K562 (cell line): ENCODE results near the gene AHCY. TPM values are rescaled to one million over a fixed set of nuclear protein-coding genes. Genes with fewer than 3 reads are reported as not detected.
A peak's percentile ranks its signal among the peaks of the same experiment; 100 is the strongest.

Experiments used
- CEBPG ChIP-seq, 3 experiments: fragments of 200-800 bp in 1 of 3; sonication (Bioruptor generic) in 1 of 3; sonication (generic) in 1 of 3; formaldehyde crosslinking in 1 of 3; IDR thresholded peaks in 2 of 3; conservative IDR thresholded peaks in 1 of 3; 2 replicates each; pipeline versions ENCODE4 v1.6.1 to v1.8.0; 2016 to 2022; ENCODE audit warnings: missing compliant biosample characterization in 2 of 3, missing genetic modification characterization in 2 of 3, mild to moderate bottlenecking in 1 of 3, missing genetic modification reagents in 1 of 3
- CREB5 ChIP-seq: fragments of 250-450 bp; sonication (Bioruptor Pico); IDR thresholded peaks from 2 replicates; pipeline ENCODE4 v1.5.0; 2020; ENCODE audit warnings: mild to moderate bottlenecking
- EHMT2 ChIP-seq: fragments of 450-650 bp; IDR thresholded peaks from 2 replicates; pipeline ENCODE4 v1.6.1; 2018; ENCODE audit warnings: antibody characterized with exemption
- ELK3 ChIP-seq: fragments of 450-650 bp; formaldehyde crosslinking; IDR thresholded peaks from 2 replicates; pipeline ENCODE4 v1.4.0; 2020; ENCODE audit warnings: mild to moderate bottlenecking
- ETS1 ChIP-seq: conservative IDR thresholded peaks from 2 replicates; pipeline ENCODE4 v1.6.1; 2011; ENCODE audit warnings: low read depth, mild to moderate bottlenecking, low read length; ENCODE audit not compliant: control insufficient read depth
- EZH2 ChIP-seq: IDR thresholded peaks from 2 replicates; pipeline ENCODE4 v1.6.1; 2012; ENCODE audit warnings: low read depth, mild to moderate bottlenecking, inconsistent platforms, low read length, borderline replicate concordance
- HMG20B ChIP-seq: fragments of 250-450 bp; sonication (Bioruptor Pico); IDR thresholded peaks from 2 replicates; pipeline ENCODE4 v1.5.0; 2021; ENCODE audit warnings: mild to moderate bottlenecking
- IFI16 ChIP-seq: fragments of 250-450 bp; sonication (Bioruptor Pico); IDR thresholded peaks from 2 replicates; pipeline ENCODE4 v2.1.2; 2022; ENCODE audit warnings: mild to moderate bottlenecking, inconsistent platforms
- KAT7 ChIP-seq: sonication (generic); formaldehyde crosslinking; IDR thresholded peaks from 2 replicates; pipeline ENCODE4 v1.8.0; 2022; ENCODE audit warnings: missing genetic modification reagents, mild to moderate bottlenecking, borderline replicate concordance
- LEF1 ChIP-seq: fragments of 450-650 bp; IDR thresholded peaks from 2 replicates; pipeline ENCODE4 v1.6.1; 2016; ENCODE audit warnings: mild to moderate bottlenecking
- MTA3 ChIP-seq: fragments of 450-650 bp; formaldehyde crosslinking; IDR thresholded peaks from 2 replicates; pipeline ENCODE4 v1.6.1; 2017; ENCODE audit warnings: mild to moderate bottlenecking, borderline replicate concordance
- MYBL2 ChIP-seq, 2 experiments: fragments of 450-650 bp in 1 of 2; sonication (generic) in 1 of 2; formaldehyde crosslinking in 1 of 2; IDR thresholded peaks; 2 replicates each; pipeline versions ENCODE4 v1.6.1 to v1.8.1; 2017 to 2022; ENCODE audit warnings: borderline replicate concordance in 1 of 2, inconsistent platforms in 1 of 2, low read depth in 1 of 2, mild to moderate bottlenecking in 1 of 2, missing genetic modification reagents in 1 of 2, moderate library complexity in 1 of 2
- NCOA4 ChIP-seq: fragments of 450-650 bp; IDR thresholded peaks from 2 replicates; pipeline ENCODE4 v1.6.1; 2018; ENCODE audit warnings: mild to moderate bottlenecking; ENCODE audit not compliant: partially characterized antibody
- PHB ChIP-seq: fragments of 250-450 bp; sonication (Bioruptor Pico); IDR thresholded peaks from 2 replicates; pipeline ENCODE4 v1.5.0; 2021
- PHF21A ChIP-seq: fragments of 450-650 bp; IDR thresholded peaks from 2 replicates; pipeline ENCODE4 v1.6.1; 2017; ENCODE audit warnings: low read depth, borderline replicate concordance
- PRPF4 ChIP-seq: fragments of 200-400 bp; formaldehyde crosslinking; IDR thresholded peaks from one replicate; pipeline ENCODE4 v1.6.1; 2017; ENCODE audit warnings: low read length, low read depth, mild to moderate bottlenecking; ENCODE audit not compliant: insufficient read depth, poor library complexity, severe bottlenecking
- PTBP1 ChIP-seq: fragments of 200-400 bp; formaldehyde crosslinking; IDR thresholded peaks from 2 replicates; pipeline ENCODE4 v1.6.1; 2017; ENCODE audit warnings: low read depth, low read length
- SETDB1 ChIP-seq: IDR thresholded peaks from one replicate; pipeline ENCODE4 v1.6.1; 2012; ENCODE audit warnings: low read length, control low read depth, inconsistent platforms
- SMARCB1 ChIP-seq: IDR thresholded peaks from 2 replicates; pipeline ENCODE4 v1.6.1; 2011; ENCODE audit warnings: improper control_type of control experiment, low read depth; ENCODE audit not compliant: insufficient read length
- TOE1 ChIP-seq, 2 experiments: fragments of 450-650 bp in 1 of 2; sonication (generic) in 1 of 2; formaldehyde crosslinking in 1 of 2; IDR thresholded peaks; 2 replicates each; pipeline versions ENCODE4 v1.7.1 to v1.8.0; 2016 to 2022; ENCODE audit warnings: borderline replicate concordance in 2 of 2, mild to moderate bottlenecking in 2 of 2, antibody characterized with exemption in 1 of 2, inconsistent platforms in 1 of 2, low read depth in 1 of 2, missing genetic modification reagents in 1 of 2, moderate library complexity in 1 of 2
- ZC3H4 ChIP-seq: sonication (generic); formaldehyde crosslinking; IDR thresholded peaks from 2 replicates; pipeline ENCODE4 v1.9.0; 2021; ENCODE audit warnings: missing genetic modification reagents, borderline replicate concordance
- ZC3H8 ChIP-seq: fragments of 450-650 bp; IDR thresholded peaks from 2 replicates; pipeline ENCODE4 v1.6.1; 2017
- ZNF444 ChIP-seq: fragments of 250-450 bp; sonication (Bioruptor Pico); IDR thresholded peaks from 2 replicates; pipeline ENCODE4 v1.4.0; 2020; ENCODE audit warnings: mild to moderate bottlenecking, moderate library complexity
- ZNF551 ChIP-seq: fragments of 250-450 bp; sonication (Bioruptor Pico); IDR thresholded peaks from 2 replicates; pipeline ENCODE4 v1.5.0; 2021; ENCODE audit warnings: mild to moderate bottlenecking, moderate library complexity
- ZNF77 ChIP-seq: fragments of 250-450 bp; sonication (Bioruptor Pico); IDR thresholded peaks from 2 replicates; pipeline ENCODE4 v1.5.0; 2020
- polyA plus RNA-seq, 8 experiments: library from polyadenylated mRNA; depleted of rRNA in 4 of 8; stranded (reverse) in 5 of 8; unstranded in 3 of 8; fragments of >200 nt; fragmentation: Nextera tagmentation in 2 of 8; fragmentation: Illumina TruSeq in 1 of 8; extraction: Ambion mirVana in 2 of 8; extraction: Trizol in 1 of 8; gene quantifications; 2 replicates each; pipeline versions ENCODE4 v1.2.1 to v1.2.3, GENCODE V29; 2011 to 2014; ENCODE audit warnings: inconsistent platforms in 1 of 8, missing spikeins in 1 of 8
- total RNA-seq, 7 experiments: library from RNA; depleted of rRNA in 6 of 7; stranded (reverse); fragments of >200 nt in 6 of 7; fragmentation: Illumina TruSeq in 2 of 7; extraction: Trizol in 2 of 7; gene quantifications; 2 replicates each; pipeline versions ENCODE4 v1.2.1 to v1.2.3, GENCODE V29; 2011 to 2021; ENCODE audit warnings: low replicate concordance in 1 of 7

Gene AHCY
- total and polyA plus RNA-seq, 9 of the 15 experiments (the other 6 are each of a cell fraction or from before 2014, with no cell fraction given) = 82.5 to 269 (median 190) TPM

GRCh38 chr20:34322267-34323105 lies 19.3 kb upstream of the AHCY start (continued):
- TF ChIP-seq NCOA4 = no peak
- TF ChIP-seq ZNF551 = no peak
- no peak for TF ChIP-seq ZNF77 (CRISPR knock-in tag)
- peak; percentile 14; the same call in 1 of the 2 replicates for TF ChIP-seq LEF1
- TF ChIP-seq CREB5 (CRISPR knock-in tag) = no peak
- TF ChIP-seq SMARCB1 = no peak
- TF ChIP-seq MYBL2 (IDR thresholded peaks at IDR 0.05; ENCODE audit: low read depth) = no peak
- TF ChIP-seq MYBL2 (CRISPR knock-in tag; IDR thresholded peaks at IDR 0.05; ENCODE audit: borderline replicate concordance) = no peak
- no peak for TF ChIP-seq SETDB1
- no peak for TF ChIP-seq ZC3H8
- TF ChIP-seq ELK3 = no peak
- TF ChIP-seq ETS1 = no peak
- no peak for TF ChIP-seq PRPF4
- TF ChIP-seq EZH2 = no peak
- no peak for TF ChIP-seq EHMT2
- peak; percentile 61; the same call in 1 of the 2 replicates for TF ChIP-seq IFI16
- no peak for TF ChIP-seq HMG20B (CRISPR knock-in tag)
- TF ChIP-seq ZC3H4 (CRISPR knock-in tag) = no peak
- no peak for TF ChIP-seq CEBPG (CRISPR knock-in tag; IDR thresholded peaks at IDR 0.05)
- TF ChIP-seq CEBPG (tag; conservative IDR thresholded peaks at IDR 0.05 in 1 of 2, IDR thresholded peaks at IDR 0.05 in 1 of 2) = no peak
- no peak for TF ChIP-seq KAT7 (CRISPR knock-in tag)
- no peak for TF ChIP-seq PHF21A
- TF ChIP-seq ZNF444 (CRISPR knock-in tag) = peak; percentile 62; the same call in 1 of the 2 replicates
- no peak for TF ChIP-seq PHB (CRISPR knock-in tag)
- no peak for TF ChIP-seq MTA3
- TF ChIP-seq TOE1 (IDR thresholded peaks at IDR 0.05; ENCODE audit: borderline replicate concordance) = no peak
- TF ChIP-seq TOE1 (CRISPR knock-in tag; IDR thresholded peaks at IDR 0.05; ENCODE audit: borderline replicate concordance, low read depth) = no peak
- TF ChIP-seq PTBP1 = no peak
